ENCODE measurements around the gene TFDP3.

The TFDP3 gene

GRCh38 chrX:133188631-133189030 lies 29.5 kb downstream of the TFDP3 start:
- Histone ChIP-seq H3K4me3 (replicated peaks; ENCODE audit: low read depth, low read length) (no peak overlapping the region), H3K36me3 (ENCODE audit: control insufficient read depth, insufficient read depth, low read length) (no peaks in the 10 kb centered on the region), H3K27me3 (replicated peaks; ENCODE audit: control insufficient read depth, insufficient read depth, low read length) (no peaks in the 10 kb centered on the region)
- DNase-seq (ENCODE audit: extremely low read depth, insufficient read length), result no peak
- TF ChIP-seq CTCF (IDR thresholded peaks at IDR 0.05; ENCODE audit: insufficient read depth, low read length, poor library complexity, severe bottlenecking), result no peak

- Histone ChIP-seq H3K27me3 (replicated peaks; ENCODE audit: control insufficient read depth, insufficient read depth, low read length) (no peaks in the 10 kb centered on the region), H3K4me3 (replicated peaks; ENCODE audit: low read depth, low read length) (no peak overlapping the region), H3K36me3 (ENCODE audit: control insufficient read depth, insufficient read depth, low read length) (no peaks in the 10 kb centered on the region)
- no peak for TF ChIP-seq CTCF (IDR thresholded peaks at IDR 0.05; ENCODE audit: insufficient read depth, low read length, poor library complexity, severe bottlenecking)
- DNase-seq (ENCODE audit: extremely low read depth, insufficient read length), result no peak
These were observed 32.2 kb downstream of the TFDP3 start for GRCh38 chrX:133185938-133186337.

- TF ChIP-seq CTCF (IDR thresholded peaks at IDR 0.05; ENCODE audit: insufficient read depth, low read length, poor library complexity, severe bottlenecking), result no peak
- Histone ChIP-seq H3K4me3 (replicated peaks; ENCODE audit: low read depth, low read length) (no peak overlapping the region), H3K27me3 (replicated peaks; ENCODE audit: control insufficient read depth, insufficient read depth, low read length) (no peaks in the 10 kb centered on the region), H3K36me3 (ENCODE audit: control insufficient read depth, insufficient read depth, low read length) (no peaks in the 10 kb centered on the region)
- DNase-seq (ENCODE audit: extremely low read depth, insufficient read length), result no peak
These were observed 33.0 kb downstream of the TFDP3 start for GRCh38 chrX:133185119-133185518.

GRCh38 chrX:133183806-133184205 lies 34.3 kb downstream of the TFDP3 start:
- Histone ChIP-seq H3K36me3 (ENCODE audit: control insufficient read depth, insufficient read depth, low read length) (no peaks in the 10 kb centered on the region), H3K4me3 (replicated peaks; ENCODE audit: low read depth, low read length) (no peak overlapping the region), H3K27me3 (replicated peaks; ENCODE audit: control insufficient read depth, insufficient read depth, low read length) (no peaks in the 10 kb centered on the region)
- DNase-seq (ENCODE audit: extremely low read depth, insufficient read length), result no peak
- no peak for TF ChIP-seq CTCF (IDR thresholded peaks at IDR 0.05; ENCODE audit: insufficient read depth, low read length, poor library complexity, severe bottlenecking)

- TF ChIP-seq CTCF (IDR thresholded peaks at IDR 0.05; ENCODE audit: insufficient read depth, low read length, poor library complexity, severe bottlenecking), result no peak
- Histone ChIP-seq H3K36me3 (ENCODE audit: control insufficient read depth, insufficient read depth, low read length) (no peaks in the 10 kb centered on the region), H3K4me3 (replicated peaks; ENCODE audit: low read depth, low read length) (no peak overlapping the region), H3K27me3 (replicated peaks; ENCODE audit: control insufficient read depth, insufficient read depth, low read length) (no peaks in the 10 kb centered on the region)
- no peak for DNase-seq (ENCODE audit: extremely low read depth, insufficient read length)
These were observed 38.7 kb downstream of the TFDP3 start for GRCh38 chrX:133179500-133179899.

GRCh38 chrX:133177202-133177601 lies 41.0 kb downstream of the TFDP3 start:
- no peak for DNase-seq (ENCODE audit: extremely low read depth, insufficient read length)
- no peak for TF ChIP-seq CTCF (IDR thresholded peaks at IDR 0.05; ENCODE audit: insufficient read depth, low read length, poor library complexity, severe bottlenecking)
- Histone ChIP-seq H3K27me3 (replicated peaks; ENCODE audit: control insufficient read depth, insufficient read depth, low read length) (no peaks in the 10 kb centered on the region), H3K4me3 (replicated peaks; ENCODE audit: low read depth, low read length) (no peak overlapping the region), H3K36me3 (ENCODE audit: control insufficient read depth, insufficient read depth, low read length) (no peaks in the 10 kb centered on the region)
